ENCODE data around the gene RUNX2.

RUNX2 gene

DNA sequence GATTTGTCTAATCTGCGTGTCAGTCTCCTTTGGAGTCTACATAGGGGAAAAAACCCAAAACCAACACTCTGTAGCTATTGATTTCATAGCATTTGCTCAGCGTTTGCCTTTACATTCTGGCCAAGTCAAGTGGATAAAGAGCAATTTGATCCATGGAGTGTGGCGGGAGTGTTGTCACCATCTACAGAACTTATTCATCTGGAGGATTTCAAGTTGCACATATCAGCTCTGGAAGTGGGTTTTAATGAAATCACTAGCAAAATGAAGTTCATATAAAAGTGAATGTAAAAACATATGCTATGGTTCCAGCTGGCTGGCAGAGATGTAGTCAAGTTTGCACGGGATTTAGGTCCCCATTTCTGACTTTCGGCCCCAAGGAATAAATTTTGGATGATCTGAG, 269.3 kb downstream of the RUNX2 start:
- intact Hi-C loops (cut with DNase I), result no loop called here
- no peak for DNase-seq

- intact Hi-C loops (cut with DNase I), result no loop called here
- DNase-seq, result no peak
These were observed 270.9 kb downstream of the RUNX2 start for GRCh38 chr6:45599053-45599452.

DNA sequence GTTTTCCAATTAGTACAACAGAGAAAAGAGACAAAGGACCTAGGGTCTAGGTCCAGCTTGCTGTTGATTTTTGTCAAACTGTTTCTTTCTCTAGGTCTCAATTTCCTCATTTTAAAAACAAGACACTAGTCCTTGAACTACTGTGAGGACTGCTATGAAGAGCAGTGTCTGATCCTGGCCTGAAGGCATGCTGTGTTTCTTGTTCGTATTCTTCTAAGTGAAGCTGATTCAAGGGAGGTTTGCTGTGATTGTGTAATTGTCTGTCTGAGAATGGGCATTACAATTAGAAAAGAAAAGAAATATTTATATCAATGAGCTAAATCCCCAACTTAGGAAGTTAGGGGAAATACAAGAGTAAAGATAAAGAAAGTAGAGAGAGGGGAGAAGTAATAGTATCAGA, 277.8 kb downstream of the RUNX2 start:
- intact Hi-C loops (cut with DNase I), result no loop called here
- DNase-seq, result no peak

DNA sequence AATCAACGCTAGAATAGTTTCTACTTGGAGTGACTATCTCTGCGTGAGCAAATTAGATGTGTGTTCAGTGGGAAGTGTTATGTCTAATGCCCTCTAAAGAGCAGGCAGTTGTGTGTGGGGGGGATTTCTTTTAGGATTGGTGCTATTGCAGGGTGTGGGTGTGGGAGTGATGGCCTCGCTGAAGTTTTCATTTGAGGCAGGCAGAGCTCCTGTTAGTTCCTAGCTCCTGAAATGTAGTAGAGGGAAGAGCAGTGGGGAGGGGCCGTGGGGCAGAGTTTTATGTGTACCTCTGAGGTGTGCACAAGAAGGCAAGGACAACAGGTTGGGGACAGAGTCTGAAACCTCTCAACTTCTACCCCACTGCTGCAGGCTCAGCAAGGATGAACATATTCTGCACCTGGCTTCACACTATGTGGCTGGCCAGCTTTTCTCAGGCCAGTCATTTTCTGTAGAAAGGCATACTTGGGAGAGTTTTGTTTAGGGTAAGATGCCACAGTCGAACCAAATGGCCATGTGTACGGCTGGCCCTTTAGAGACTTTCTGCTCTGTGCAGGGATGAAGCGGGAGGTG, 278.8 kb downstream of the RUNX2 start:
- intact Hi-C loops (cut with DNase I), result no loop called here
- DNase-seq, result no peak

- no peak for DNase-seq
- intact Hi-C loops (cut with DNase I), result no loop called here
These were observed 279.7 kb downstream of the RUNX2 start for GRCh38 chr6:45607798-45608197.

- intact Hi-C loops (cut with DNase I), result no loop called here
- no peak for DNase-seq
These were observed 280.3 kb downstream of the RUNX2 start for GRCh38 chr6:45608252-45608913.

DNA sequence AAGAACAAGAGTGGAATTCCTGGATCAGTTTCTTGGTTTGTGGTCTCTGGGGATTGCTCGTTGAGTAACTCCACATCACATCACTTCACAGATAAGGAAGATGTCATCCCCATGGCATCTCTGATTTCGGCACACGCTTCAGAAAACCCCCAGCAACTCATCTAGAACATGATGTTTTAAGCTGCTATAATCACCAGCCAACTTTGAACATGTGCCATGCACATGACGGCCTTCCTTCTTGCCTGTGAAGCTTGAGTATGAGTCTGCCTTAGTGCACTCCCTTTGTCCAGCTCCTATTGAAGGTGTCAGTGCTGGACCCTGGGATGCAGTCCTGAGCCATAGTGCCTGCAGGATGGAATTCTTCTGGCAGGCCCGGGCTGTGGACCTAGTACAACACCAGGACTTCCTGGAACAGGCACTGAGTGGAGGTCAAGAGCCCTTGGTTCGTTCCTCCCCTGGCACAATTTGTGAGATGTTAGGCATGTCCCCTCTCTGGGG, 281.1 kb downstream of the RUNX2 start:
- no peak for DNase-seq
- intact Hi-C loops (cut with DNase I), result no loop called here

- intact Hi-C loops (cut with DNase I), result no loop called here
- no peak for DNase-seq
These were observed 282.2 kb downstream of the RUNX2 start for GRCh38 chr6:45610374-45610773.

- intact Hi-C loops (cut with DNase I), result no loop called here
- DNase-seq, result no peak
These were observed 282.7 kb downstream of the RUNX2 start for GRCh38 chr6:45610832-45611231.

DNA sequence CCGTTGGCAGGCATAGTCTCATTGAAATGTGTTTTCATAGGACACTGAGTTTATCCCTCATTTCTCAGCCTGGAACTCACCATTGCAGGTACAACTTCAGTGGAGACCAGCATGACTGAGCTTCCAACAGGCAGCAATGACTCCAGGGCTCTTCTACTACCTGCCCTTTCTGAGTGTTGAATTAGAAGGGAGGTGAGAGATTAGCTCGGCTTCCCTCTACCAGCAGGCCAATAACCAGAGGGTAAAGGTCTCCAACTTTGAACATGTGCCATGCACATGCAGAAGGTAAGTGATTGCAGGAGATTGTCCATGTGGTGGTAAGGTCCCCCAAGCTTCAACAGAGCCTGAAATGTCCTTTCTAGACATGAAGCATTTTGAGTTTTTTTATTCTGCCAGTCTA, 283.4 kb downstream of the RUNX2 start:
- intact Hi-C loops (cut with DNase I), result no loop called here
- DNase-seq, result no peak

GRCh38 chr6:45613656-45614055, 285.5 kb downstream of the RUNX2 start:
- intact Hi-C loops (cut with DNase I), result no loop called here
- DNase-seq, result peak in 1 of 10 donors; percentile 22

DNA sequence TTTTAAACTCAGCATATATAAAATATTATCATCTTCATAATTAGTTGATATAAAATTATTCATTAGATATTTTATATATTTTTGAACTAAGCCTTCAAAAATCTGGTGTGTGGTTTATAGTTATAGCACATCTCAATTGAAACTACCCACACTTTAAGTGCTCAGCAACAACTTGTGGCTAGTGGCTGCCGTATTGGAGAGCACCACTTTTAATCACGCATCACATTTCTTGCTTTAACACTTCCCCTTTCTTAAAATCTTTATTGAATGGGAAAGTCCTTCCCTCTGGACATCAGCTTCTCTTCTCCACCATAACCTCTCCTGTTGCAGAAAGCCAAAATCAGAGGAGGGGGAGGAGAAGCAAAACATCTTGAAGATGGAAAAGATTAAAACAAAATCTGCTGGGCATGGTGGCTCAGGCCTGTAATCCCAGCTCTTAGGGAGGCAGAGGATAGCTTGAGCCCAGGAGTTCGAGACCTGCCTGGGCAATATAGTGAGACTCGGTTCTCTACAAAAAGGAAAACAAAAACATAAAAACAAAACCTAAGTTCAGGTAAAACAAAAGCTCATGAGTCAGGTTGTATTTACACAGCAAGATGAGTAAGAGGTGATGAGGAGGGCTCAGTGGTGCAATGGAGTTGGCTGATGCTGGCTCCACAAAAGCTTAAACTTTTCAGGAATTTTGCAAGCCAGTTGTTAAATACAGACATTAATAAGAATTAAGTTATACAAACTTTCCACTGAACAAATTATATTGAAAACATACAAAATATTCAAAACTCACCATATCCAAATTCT, 286.6 kb downstream of the RUNX2 start:
- intact Hi-C loops (cut with DNase I), result no loop called here
- no peak for DNase-seq

DNA sequence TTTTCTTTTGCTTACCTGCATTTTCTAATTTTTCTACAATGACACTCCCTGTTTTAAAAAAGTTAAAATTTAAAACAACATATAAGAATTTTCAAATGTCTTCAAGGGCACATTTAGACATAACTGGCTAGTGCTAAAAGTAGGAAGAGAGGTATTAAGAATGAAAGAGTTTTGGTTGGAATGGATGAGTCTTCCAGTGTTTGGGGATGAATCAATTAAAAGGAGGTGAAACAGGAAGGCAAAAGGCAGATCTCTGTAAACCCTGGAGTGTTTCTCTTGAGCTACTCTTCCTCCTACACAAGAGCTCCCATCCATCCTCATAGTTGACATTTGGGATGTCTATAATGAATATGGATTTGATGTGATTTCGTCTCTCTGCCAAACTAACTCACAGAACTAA, 288.1 kb downstream of the RUNX2 start:
- DNase-seq, result no peak
- intact Hi-C loops (cut with DNase I), result no loop called here

- intact Hi-C loops (cut with DNase I), result no loop called here
- no peak for DNase-seq
These were observed 289.3 kb downstream of the RUNX2 start for GRCh38 chr6:45617441-45617840.

GRCh38 chr6:45618259-45618658, 290.1 kb downstream of the RUNX2 start:
- intact Hi-C loops (cut with DNase I), result no loop called here
- no peak for DNase-seq

DNA sequence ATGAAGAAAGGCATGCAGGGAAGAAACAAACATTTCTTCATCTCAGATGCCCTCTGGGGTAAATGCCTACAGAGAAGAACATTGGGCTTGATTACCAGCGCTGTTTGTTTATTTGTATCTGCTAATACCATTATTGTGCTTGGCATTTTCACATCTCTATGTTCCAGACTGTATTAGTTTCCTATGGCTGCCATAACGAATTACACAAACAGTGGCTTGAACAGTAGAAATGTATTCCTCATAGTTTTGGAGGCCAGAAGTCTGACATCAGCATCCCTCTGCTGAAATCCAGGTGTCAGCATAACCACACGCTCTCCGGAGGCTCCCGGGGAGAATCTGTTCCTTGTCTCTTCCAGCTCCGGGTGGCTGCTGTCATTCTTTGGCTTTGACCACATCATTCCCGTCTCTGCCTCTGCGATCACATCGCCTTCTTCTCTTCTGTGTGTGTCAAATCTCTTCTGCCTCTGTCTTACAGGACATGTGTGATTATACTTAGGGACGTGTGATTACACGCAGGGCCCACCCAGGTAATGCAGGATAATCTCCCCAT, 291.2 kb downstream of the RUNX2 start:
- no peak for DNase-seq
- intact Hi-C loops (cut with DNase I), result no loop called here

- DNase-seq, result no peak
- intact Hi-C loops (cut with DNase I), result no loop called here
These were observed 291.9 kb downstream of the RUNX2 start for GRCh38 chr6:45619994-45620471.

DNA sequence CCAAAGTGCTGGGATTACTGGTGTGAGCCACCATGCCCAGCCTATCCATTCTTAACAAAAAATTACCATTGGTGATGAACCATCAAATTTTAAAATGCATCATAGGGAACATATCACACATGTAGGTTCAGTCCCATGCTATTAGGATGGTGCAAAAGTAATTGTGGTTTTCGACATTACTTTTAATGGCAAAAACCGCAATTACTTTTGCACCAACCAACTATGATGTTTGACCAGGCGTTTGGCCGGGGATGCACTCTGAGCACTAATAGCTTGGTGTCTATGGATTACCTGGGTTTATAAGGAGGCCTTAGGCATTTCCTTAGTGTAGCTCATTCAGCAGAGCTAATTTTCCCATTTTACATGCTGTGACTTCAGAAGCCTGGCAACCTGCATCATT, 296.1 kb downstream of the RUNX2 start:
- DNase-seq, result no peak
- intact Hi-C loops (cut with DNase I), result no loop called here

DNA sequence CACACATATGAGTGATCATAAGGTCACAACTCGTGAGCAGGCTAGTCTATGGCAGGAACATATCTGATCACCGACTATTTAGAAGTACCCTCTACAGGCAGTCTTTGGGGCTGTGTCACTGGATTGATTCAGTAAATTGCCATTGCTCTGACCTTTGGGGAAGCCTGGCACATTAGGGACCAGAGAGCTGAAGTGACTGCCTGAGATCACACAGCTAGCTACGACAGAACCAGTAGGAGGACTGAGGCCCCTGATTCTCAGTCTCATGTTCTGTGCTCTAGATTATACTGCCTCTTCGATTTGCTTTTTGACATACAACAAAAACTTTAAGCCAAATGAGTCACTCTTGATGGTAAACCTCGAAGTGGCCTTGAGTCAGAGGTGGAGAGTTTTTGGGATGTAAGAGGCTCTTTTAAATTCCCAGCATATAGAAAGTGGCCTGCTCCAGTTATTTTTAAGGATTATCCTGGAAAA, 297.1 kb downstream of the RUNX2 start:
- intact Hi-C loops (cut with DNase I), result no loop called here
- DNase-seq, result no peak

GRCh38 chr6:45626087-45626891, 298.2 kb downstream of the RUNX2 start:
- DNase-seq, result no peak

More at GRCh38 chr6:45626087-45626891, 298.2 kb downstream of the RUNX2 start:
- intact Hi-C loops (cut with DNase I), result no loop called here

All from posterior cingulate gyrus (tissue), 11 donors.